Measurements from ENCODE around the gene CEP135.

- TF ChIP-seq CTCF (IDR thresholded peaks at IDR 0.05) = no peak
- TF ChIP-seq POLR2AphosphoS5 (IDR thresholded peaks at IDR 0.05) = no peak
- TF ChIP-seq POLR2A (IDR thresholded peaks at IDR 0.05) = no peak
- no peak for TF ChIP-seq EP300 (IDR thresholded peaks at IDR 0.05)
These were observed 6.8 kb upstream of the CEP135 start for GRCh38 chr4:55941881-55942396.

Measured in sigmoid colon (tissue), 4 donors.